Skeletal muscle satellite cell (primary cell): ENCODE data around the gene RLN3. TPM values are rescaled to one million over a fixed set of nuclear protein-coding genes. Genes with fewer than 3 reads are reported as not detected.

Experiments used
- H3K27me3 ChIP-seq: 2 replicates; pipeline ENCODE4 v1.7.0; 2013; ENCODE audit warnings: low read length; ENCODE audit not compliant: control insufficient read depth, insufficient read depth
- H3K36me3 ChIP-seq: 2 replicates; pipeline ENCODE4 v1.7.0; 2013; ENCODE audit warnings: mild to moderate bottlenecking, control low read depth, low read length; ENCODE audit not compliant: insufficient read depth
- H3K4me1 ChIP-seq: 2 replicates; pipeline ENCODE4 v1.7.0; 2013; ENCODE audit warnings: low read length; ENCODE audit not compliant: control insufficient read depth, insufficient read depth
- H3K4me2 ChIP-seq: 2 replicates; pipeline ENCODE4 v1.7.0; 2013; ENCODE audit warnings: mild to moderate bottlenecking, low read length
- H3K4me3 ChIP-seq: 2 replicates; pipeline ENCODE4 v1.7.0; 2013; ENCODE audit warnings: low read length
- H3K9ac ChIP-seq: 2 replicates; pipeline ENCODE4 v1.7.0; 2013; ENCODE audit warnings: mild to moderate bottlenecking, low read depth, low read length, moderate library complexity
- H3K9me3 ChIP-seq: replicated peaks from 2 replicates; pipeline ENCODE4 v1.7.0; 2013; ENCODE audit warnings: mild to moderate bottlenecking, control low read depth, low read length
- total RNA-seq: library from RNA; depleted of rRNA; stranded (reverse); fragments of >200 nt; gene quantifications from 2 replicates; pipeline ENCODE4 v1.2.3, GENCODE V29; 2012; rRNA removed

Gene RLN3
- total RNA-seq: not detected in 2 replicates

GRCh38 chr19:14027856-14028450 is at the start of gene RLN3:
Gene RLN3, plus strand, starts transcription at chr19:14028148. Its CDS starts 57 bp downstream, at chr19:14028205.
- Histone ChIP-seq H3K4me3 (no peak within 1 kb of the TSS), H3K4me2 (no peak within 1 kb of the TSS), H3K9ac (no peak within 1 kb of the TSS), H3K36me3 (no peaks in the 10 kb centered on the region), H3K27me3 (peaks cover 27% of the 10 kb centered on the region), H3K9me3 (no peaks in the 10 kb centered on the region), H3K4me1 (peaks cover 9% of the 10 kb centered on the region)

- Histone ChIP-seq H3K36me3 (peaks cover 3% of the 10 kb centered on the region), H3K9me3 (no peaks in the 10 kb centered on the region), H3K27me3 (no peaks in the 10 kb centered on the region), H3K9ac (no peak overlapping the region), H3K4me3 (no peak overlapping the region), H3K4me2 (no peak overlapping the region), H3K4me1 (no peaks in the 10 kb centered on the region)
Observed at GRCh38 chr19:13978351-13979243, 49.4 kb upstream of the RLN3 start.

- Histone ChIP-seq H3K9me3 (no peaks in the 10 kb centered on the region), H3K9ac (no peak overlapping the region), H3K27me3 (no peaks in the 10 kb centered on the region), H3K4me3 (no peak overlapping the region), H3K4me2 (no peak overlapping the region), H3K36me3 (peaks cover 3% of the 10 kb centered on the region), H3K4me1 (no peaks in the 10 kb centered on the region)
Observed at GRCh38 chr19:13979244-13979615, 48.7 kb upstream of the RLN3 start.

GRCh38 chr19:13979686-13980085 is 48.3 kb upstream of the RLN3 start:
- Histone ChIP-seq H3K4me3 (no peak overlapping the region), H3K27me3 (no peaks in the 10 kb centered on the region), H3K9me3 (no peaks in the 10 kb centered on the region), H3K36me3 (peaks cover 3% of the 10 kb centered on the region), H3K4me1 (no peaks in the 10 kb centered on the region), H3K4me2 (no peak overlapping the region), H3K9ac (no peak overlapping the region)

- Histone ChIP-seq H3K27me3 (no peaks in the 10 kb centered on the region), H3K9ac (no peak overlapping the region), H3K4me1 (no peaks in the 10 kb centered on the region), H3K36me3 (peaks cover 3% of the 10 kb centered on the region), H3K9me3 (no peaks in the 10 kb centered on the region), H3K4me2 (no peak overlapping the region), H3K4me3 (no peak overlapping the region)
Observed at GRCh38 chr19:13980340-13980739, 47.6 kb upstream of the RLN3 start.

GRCh38 chr19:13981021-13981420 is 46.9 kb upstream of the RLN3 start:
- no peak overlapping the region for H3K4me2 ChIP-seq
- no peak overlapping the region for H3K4me3 ChIP-seq
- H3K36me3 ChIP-seq: peaks cover 3% of the 10 kb centered on the region
- H3K9me3 ChIP-seq: no peaks in the 10 kb centered on the region
- H3K9ac ChIP-seq: no peak overlapping the region
- no peaks in the 10 kb centered on the region for H3K27me3 ChIP-seq
- H3K4me1 ChIP-seq: no peaks in the 10 kb centered on the region

- Histone ChIP-seq H3K4me1 (peaks cover 4% of the 10 kb centered on the region), H3K9me3 (no peaks in the 10 kb centered on the region), H3K4me3 (no peak overlapping the region), H3K9ac (no peak overlapping the region), H3K4me2 (no peak overlapping the region), H3K27me3 (no peaks in the 10 kb centered on the region), H3K36me3 (peaks cover 3% of the 10 kb centered on the region)
Observed at GRCh38 chr19:13981467-13981866, 46.5 kb upstream of the RLN3 start.

- Histone ChIP-seq H3K9ac (no peak overlapping the region), H3K4me2 (no peak overlapping the region), H3K4me3 (no peak overlapping the region), H3K27me3 (no peaks in the 10 kb centered on the region), H3K4me1 (peaks cover 9% of the 10 kb centered on the region), H3K9me3 (no peaks in the 10 kb centered on the region), H3K36me3 (peaks cover 3% of the 10 kb centered on the region)
Observed at GRCh38 chr19:13981988-13982501, 45.9 kb upstream of the RLN3 start.

- Histone ChIP-seq H3K4me2 (no peak overlapping the region), H3K9ac (no peak overlapping the region), H3K4me3 (no peak overlapping the region), H3K27me3 (no peaks in the 10 kb centered on the region), H3K4me1 (peaks cover 13% of the 10 kb centered on the region), H3K36me3 (peaks cover 3% of the 10 kb centered on the region), H3K9me3 (no peaks in the 10 kb centered on the region)
Observed at GRCh38 chr19:13982773-13983172, 45.2 kb upstream of the RLN3 start.

- Histone ChIP-seq H3K4me3 (no peak overlapping the region), H3K9me3 (no peaks in the 10 kb centered on the region), H3K36me3 (peaks cover 3% of the 10 kb centered on the region), H3K27me3 (no peaks in the 10 kb centered on the region), H3K4me1 (peaks cover 13% of the 10 kb centered on the region), H3K9ac (no peak overlapping the region), H3K4me2 (no peak overlapping the region)
Observed at GRCh38 chr19:13983213-13983889, 44.6 kb upstream of the RLN3 start.

- Histone ChIP-seq H3K4me3 (no peak overlapping the region), H3K9ac (no peak overlapping the region), H3K36me3 (peaks cover 3% of the 10 kb centered on the region), H3K4me1 (peaks cover 13% of the 10 kb centered on the region), H3K27me3 (no peaks in the 10 kb centered on the region), H3K4me2 (no peak overlapping the region), H3K9me3 (no peaks in the 10 kb centered on the region)
Observed at GRCh38 chr19:13984186-13984585, 43.8 kb upstream of the RLN3 start.
